Loucy (cell line): ENCODE measurements around the gene DCP2.

ENCODE experiments used
- H2AFZ ChIP-seq: fragments of 200-600 bp; sonication (generic); 2 replicates; pipeline ENCODE4 v1.6.0; 2016; ENCODE audit warnings: antibody characterized with exemption, mild to moderate bottlenecking, low read length, moderate library complexity
- H3F3A ChIP-seq: fragments of 200-600 bp; 2 replicates; pipeline ENCODE4 v1.6.0; 2016; ENCODE audit warnings: antibody characterized with exemption, low read depth, mild to moderate bottlenecking
- H3K27me3 ChIP-seq: fragments of 200-600 bp; sonication (generic); 2 replicates; pipeline ENCODE4 v1.6.1; 2014; ENCODE audit warnings: low read length, mild to moderate bottlenecking; ENCODE audit not compliant: insufficient read depth, poor library complexity, severe bottlenecking
- H3K36me3 ChIP-seq: fragments of 200-600 bp; sonication (generic); 2 replicates; pipeline ENCODE4 v1.6.1; 2016; ENCODE audit warnings: low read length; ENCODE audit not compliant: insufficient read depth
- H3K4me1 ChIP-seq: fragments of 200-600 bp; sonication (generic); 2 replicates; pipeline ENCODE4 v1.5.1; 2014; ENCODE audit warnings: low read length, mild to moderate bottlenecking; ENCODE audit not compliant: insufficient read depth, poor library complexity, severe bottlenecking
- H3K4me2 ChIP-seq: fragments of 200-600 bp; sonication (generic); 2 replicates; pipeline ENCODE4 v1.6.0; 2014; ENCODE audit warnings: antibody characterized with exemption, low read length, low read depth, mild to moderate bottlenecking; ENCODE audit not compliant: poor library complexity, severe bottlenecking
- H3K4me3 ChIP-seq: fragments of 200-600 bp; sonication (generic); 2 replicates; pipeline ENCODE4 v1.5.1; 2014; ENCODE audit warnings: low read length, mild to moderate bottlenecking, mixed read lengths; ENCODE audit not compliant: poor library complexity, severe bottlenecking
- H3K79me2 ChIP-seq: fragments of 200-600 bp; sonication (generic); 2 replicates; pipeline ENCODE4 v1.6.1; 2014; ENCODE audit warnings: low read length; ENCODE audit not compliant: insufficient read depth
- H3K9ac ChIP-seq: fragments of 200-600 bp; sonication (generic); 2 replicates; pipeline ENCODE4 v1.6.0; 2014; ENCODE audit warnings: mild to moderate bottlenecking, low read depth, low read length, moderate library complexity; ENCODE audit not compliant: poor library complexity, severe bottlenecking
- H3K9me2 ChIP-seq: fragments of 200-600 bp; sonication (generic); replicated peaks from 2 replicates; pipeline ENCODE4 v1.6.1; 2016; ENCODE audit warnings: low read depth, low read length, mixed read lengths
- H3K9me3 ChIP-seq: fragments of 200-600 bp; sonication (generic); 2 replicates; pipeline ENCODE4 v1.6.1; 2014; ENCODE audit warnings: mild to moderate bottlenecking, antibody characterized with exemption, low read length, low read depth; ENCODE audit not compliant: insufficient read depth
- H4K20me1 ChIP-seq: fragments of 200-600 bp; sonication (generic); 2 replicates; pipeline ENCODE4 v1.6.0; 2014; ENCODE audit warnings: antibody characterized with exemption, low read length, mild to moderate bottlenecking; ENCODE audit not compliant: insufficient read depth, poor library complexity, severe bottlenecking
- CTCF ChIP-seq: fragments of 200-600 bp; sonication (generic); conservative IDR thresholded peaks from 2 replicates; pipeline ENCODE4 v1.5.1; 2014; ENCODE audit warnings: mild to moderate bottlenecking, antibody characterized with exemption, low read length
- EZH2phosphoT487 ChIP-seq: fragments of 200-600 bp; IDR thresholded peaks from 2 replicates; pipeline ENCODE4 v1.6.1; 2018; ENCODE audit warnings: antibody characterized with exemption, mild to moderate bottlenecking, moderate library complexity, borderline replicate concordance

DCP2 gene

GRCh38 chr5:113005454-113005853, 28.9 kb downstream of the DCP2 start:
- Histone ChIP-seq H3K27me3 (no peaks in the 10 kb centered on the region), H4K20me1 (no peaks in the 10 kb centered on the region), H3K4me2 (no peak overlapping the region), H3K4me3 (no peak overlapping the region), H2AFZ (no peak overlapping the region), H3K36me3 (peaks cover 56% of the 10 kb centered on the region; the same call in 1 of the 2 replicates), H3K9ac (no peak overlapping the region), H3K4me1 (no peaks in the 10 kb centered on the region), H3F3A (no peaks in the 10 kb centered on the region), H3K9me2 (no peaks in the 10 kb centered on the region), H3K9me3 (no peaks in the 10 kb centered on the region), H3K79me2 (no peaks in the 10 kb centered on the region)
- TF ChIP-seq CTCF (no peak), EZH2phosphoT487 (no peak)

- H3K9ac ChIP-seq, result no peak overlapping the region
- H3K79me2 ChIP-seq, result 0 out of 2 replicates have a peak, but pooled peaks cover 8% of the 10 kb centered on the region
- H3K4me1 ChIP-seq, result peaks cover 24% of the 10 kb centered on the region
- H3K36me3 ChIP-seq, result peaks cover 19% of the 10 kb centered on the region; the same call in 1 of the 2 replicates
- no peaks in the 10 kb centered on the region for H3F3A ChIP-seq
- peaks cover 20% of the 10 kb centered on the region for H4K20me1 ChIP-seq
- H3K9me3 ChIP-seq, result no peaks in the 10 kb centered on the region
- no peak for TF ChIP-seq EZH2phosphoT487
- no peak for TF ChIP-seq CTCF
- no peak overlapping the region for H3K4me2 ChIP-seq
- no peak overlapping the region for H2AFZ ChIP-seq
- H3K9me2 ChIP-seq, result no peaks in the 10 kb centered on the region
- no peaks in the 10 kb centered on the region for H3K27me3 ChIP-seq
- H3K4me3 ChIP-seq, result no peak overlapping the region
Measured at GRCh38 chr5:113017881-113018635, 41.5 kb downstream of the DCP2 start.

GRCh38 chr5:113020461-113021273, 44.1 kb downstream of the DCP2 start:
- Histone ChIP-seq H3K36me3 (peaks cover 4% of the 10 kb centered on the region; the same call in 1 of the 2 replicates), H3K4me1 (peaks cover 29% of the 10 kb centered on the region), H3F3A (no peaks in the 10 kb centered on the region), H4K20me1 (peaks cover 24% of the 10 kb centered on the region), H3K4me3 (no peak overlapping the region), H3K79me2 (0 out of 2 replicates have a peak, but pooled peaks cover 8% of the 10 kb centered on the region), H3K9me3 (no peaks in the 10 kb centered on the region), H3K4me2 (no peak overlapping the region), H3K9me2 (no peaks in the 10 kb centered on the region), H3K27me3 (no peaks in the 10 kb centered on the region), H2AFZ (no peak overlapping the region), H3K9ac (no peak overlapping the region)
- TF ChIP-seq EZH2phosphoT487 (no peak), CTCF (no peak)
